ENCODE data around the gene COMMD4.
"Not testable (repeated sequence)": the region's sequence is repeated elsewhere in the genome, so short reads cannot be mapped to it uniquely, and the experiment has no call there.

The COMMD4 gene

DNA sequence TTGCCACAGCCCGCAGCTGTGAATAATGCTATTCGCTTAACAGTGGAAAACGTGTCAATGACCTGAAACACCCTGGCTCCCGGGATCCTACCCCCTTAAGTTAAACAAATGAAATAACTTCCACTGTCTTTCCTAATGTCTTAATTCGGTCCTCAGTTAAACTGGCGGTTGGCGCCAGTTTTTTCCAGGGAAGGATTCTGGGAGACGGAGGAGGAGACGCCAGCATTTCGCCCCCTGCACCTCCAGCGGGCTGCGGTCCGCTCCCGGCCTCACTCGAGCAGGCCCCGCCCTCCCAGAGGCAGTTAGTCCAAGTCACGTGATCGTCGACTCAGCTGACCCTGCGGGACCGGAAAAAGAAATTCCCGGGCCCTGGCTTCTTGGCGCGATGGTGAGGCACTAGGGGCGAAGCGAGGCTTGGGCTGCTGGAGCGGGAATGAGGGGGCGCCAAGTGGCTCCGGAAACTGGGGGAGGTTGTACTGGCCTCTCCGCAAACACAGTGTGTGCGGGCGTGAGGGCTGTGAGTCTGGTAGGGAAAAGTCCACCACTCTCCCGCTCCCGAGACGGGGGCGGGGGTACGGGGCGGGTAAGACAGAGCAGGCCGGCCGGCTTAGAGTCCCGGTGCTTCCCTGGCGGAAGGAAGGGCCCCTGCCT lies at the start of gene COMMD4:
COMMD4 (plus strand) TSS at position 359 of the 651 bp plus-strand sequence; CDS start at position 386, 27 bp downstream.
- DNase-seq (ENCODE audit: low read depth) = peak; percentile 80

DNA sequence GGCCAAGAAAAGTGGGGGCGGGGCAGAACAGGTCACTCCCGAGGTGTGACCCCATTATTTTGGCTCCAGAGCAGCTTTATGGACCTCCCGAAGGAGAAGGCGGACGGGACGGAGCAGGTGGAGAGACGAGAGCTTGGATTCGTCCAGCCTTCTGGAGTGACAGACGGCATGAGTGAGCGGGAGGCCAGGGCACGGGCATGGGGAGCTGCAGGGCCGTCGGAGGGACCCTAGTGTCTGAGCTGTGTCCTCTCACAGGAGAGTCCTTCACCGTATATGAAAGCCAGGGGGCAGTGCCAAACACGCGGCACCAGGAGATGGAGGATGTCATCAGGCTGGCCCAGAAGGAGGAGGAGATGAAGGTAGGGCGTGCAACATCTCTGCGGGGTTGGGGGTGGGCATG lies 42.2 kb upstream of the COMMD4 start:
- DNase-seq (ENCODE audit: low read depth) = not testable (repeated sequence)

DNA sequence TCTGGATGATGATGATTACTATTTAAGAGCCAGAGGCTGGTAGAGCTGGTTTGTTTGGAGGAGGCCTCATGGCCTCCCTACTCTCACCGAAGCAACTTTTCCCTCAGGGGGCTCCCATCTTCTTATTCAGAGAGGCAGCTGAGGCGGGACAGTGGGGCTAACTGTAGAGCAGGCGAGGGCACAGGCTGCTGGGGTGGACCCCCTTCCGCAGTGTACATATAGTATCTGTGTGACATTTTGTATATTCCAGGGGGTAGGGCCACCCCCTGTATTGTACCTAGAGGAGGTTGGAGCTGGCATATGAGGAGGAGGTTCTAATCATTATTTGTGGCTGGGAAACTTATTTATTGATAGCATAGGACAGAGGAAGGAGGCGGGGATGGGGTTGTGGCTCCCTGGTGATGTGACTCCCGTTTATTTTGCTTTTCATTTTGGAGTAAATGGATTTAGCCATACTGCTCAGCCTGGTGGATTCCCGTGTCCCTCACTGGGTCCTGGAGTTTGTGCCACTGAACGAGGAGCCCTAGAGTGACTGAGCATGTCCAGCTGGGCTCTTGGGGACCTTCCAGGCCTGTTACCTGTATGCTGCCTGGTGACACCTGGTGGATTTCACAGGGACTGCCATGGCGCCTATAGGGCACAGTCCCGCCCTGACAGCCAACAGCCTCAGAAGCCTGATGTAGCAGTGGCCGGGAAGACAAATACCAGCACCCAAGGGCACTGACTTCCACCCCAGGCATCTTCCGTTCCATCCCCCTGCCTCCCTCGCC lies 37.1 kb upstream of the COMMD4 start:
- not testable (repeated sequence) for DNase-seq (ENCODE audit: low read depth)

DNA sequence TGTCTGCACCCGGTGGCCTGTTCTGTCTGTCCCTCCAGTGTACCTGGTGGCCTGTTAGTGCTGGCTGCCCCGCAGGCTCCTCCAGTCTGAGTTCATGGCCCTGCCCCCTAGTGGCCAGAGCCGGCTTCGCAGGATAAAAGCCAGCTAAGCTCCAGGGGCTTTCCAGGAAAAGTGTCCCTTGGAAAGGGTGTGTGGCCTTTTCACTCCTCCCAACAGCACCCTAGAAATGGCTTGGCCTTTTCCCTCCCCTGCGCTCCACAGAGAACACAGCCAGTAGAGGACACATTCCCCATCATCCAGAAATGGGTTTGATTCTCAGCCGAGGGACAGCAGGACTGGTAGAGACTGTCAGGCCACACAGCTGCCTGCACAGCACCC lies 36.6 kb upstream of the COMMD4 start:
- DNase-seq (ENCODE audit: low read depth) = peak; percentile 44

DNA sequence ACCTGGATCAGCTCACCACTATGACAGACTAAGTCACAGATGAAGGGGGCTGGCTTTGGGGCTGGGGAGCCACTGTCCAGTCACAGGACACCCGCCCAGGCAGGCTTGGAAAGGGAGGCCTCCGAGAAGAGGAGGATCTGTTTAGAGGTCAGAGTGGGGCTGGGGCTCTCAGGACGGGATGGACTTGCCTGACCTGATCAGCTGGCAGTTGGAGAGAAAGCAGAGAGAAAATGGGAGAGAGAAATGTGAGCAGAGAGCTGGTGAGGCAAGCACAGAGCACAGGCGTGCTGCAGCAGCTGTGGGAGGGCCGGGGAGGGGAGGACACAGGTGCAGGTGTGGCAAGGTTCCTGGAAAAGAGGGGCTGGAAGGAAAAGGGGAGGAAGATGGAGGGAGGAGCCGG lies 35.8 kb upstream of the COMMD4 start:
- DNase-seq (ENCODE audit: low read depth) = not testable (repeated sequence)

DNA sequence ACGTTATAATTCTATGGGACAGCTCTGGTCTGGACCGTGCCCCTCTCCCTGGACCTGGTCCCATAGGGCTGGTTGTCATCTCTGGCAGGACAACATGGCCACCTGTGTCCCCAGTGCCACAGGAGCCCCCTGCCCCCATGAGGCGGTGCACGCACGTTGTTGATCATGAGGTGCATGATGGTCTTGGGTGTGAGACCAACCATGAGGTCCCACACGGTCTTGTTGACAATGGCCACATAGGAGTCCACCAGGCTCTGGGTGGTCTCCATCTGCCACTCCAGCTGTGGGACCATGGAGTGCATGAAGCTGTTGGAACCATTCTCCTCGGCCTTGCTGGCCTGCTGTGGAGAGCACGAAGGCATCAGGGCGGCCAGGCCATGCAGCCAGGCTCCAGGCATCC lies 33.5 kb upstream of the COMMD4 start:
- DNase-seq (ENCODE audit: low read depth) = no peak

DNA sequence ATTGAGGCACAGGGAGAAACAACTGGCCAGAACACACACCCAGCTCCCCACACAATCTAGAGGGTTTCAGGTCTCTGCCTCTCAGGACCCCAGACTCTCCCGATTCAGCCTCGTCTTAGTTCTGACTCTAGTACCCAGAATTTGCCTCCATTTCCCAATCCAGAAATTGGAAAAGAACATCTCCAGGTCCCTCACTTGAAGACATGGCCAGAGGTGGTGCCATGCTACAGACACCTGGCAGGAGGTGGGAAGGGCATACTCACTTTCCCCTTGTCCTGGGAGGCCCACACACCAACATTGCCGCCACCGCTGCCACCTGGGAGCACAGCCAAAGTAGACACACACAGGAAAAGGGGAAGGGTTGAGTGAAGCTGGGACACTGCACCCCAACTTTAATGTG lies 33.1 kb upstream of the COMMD4 start:
- not testable (repeated sequence) for DNase-seq (ENCODE audit: low read depth)

DNA sequence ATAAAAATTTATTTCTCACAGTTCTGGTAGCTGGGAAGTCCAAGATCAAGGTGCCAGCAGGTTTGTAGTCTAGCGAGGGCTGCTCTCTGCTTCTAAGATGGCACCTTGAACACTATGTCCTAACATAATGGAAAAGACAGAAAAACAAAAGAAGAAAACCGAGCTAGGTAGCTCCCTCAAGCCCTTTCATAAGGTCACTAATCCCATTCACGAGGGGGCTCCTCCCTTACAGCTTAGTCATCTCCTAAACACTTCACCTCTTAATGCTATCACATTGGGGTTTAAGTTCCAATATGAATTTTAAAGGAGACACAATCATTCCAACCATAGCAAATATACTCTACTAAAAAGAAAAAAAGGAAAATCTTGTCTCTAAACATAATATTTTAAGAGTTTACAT lies 29.7 kb upstream of the COMMD4 start:
- no peak for DNase-seq (ENCODE audit: low read depth)

DNA sequence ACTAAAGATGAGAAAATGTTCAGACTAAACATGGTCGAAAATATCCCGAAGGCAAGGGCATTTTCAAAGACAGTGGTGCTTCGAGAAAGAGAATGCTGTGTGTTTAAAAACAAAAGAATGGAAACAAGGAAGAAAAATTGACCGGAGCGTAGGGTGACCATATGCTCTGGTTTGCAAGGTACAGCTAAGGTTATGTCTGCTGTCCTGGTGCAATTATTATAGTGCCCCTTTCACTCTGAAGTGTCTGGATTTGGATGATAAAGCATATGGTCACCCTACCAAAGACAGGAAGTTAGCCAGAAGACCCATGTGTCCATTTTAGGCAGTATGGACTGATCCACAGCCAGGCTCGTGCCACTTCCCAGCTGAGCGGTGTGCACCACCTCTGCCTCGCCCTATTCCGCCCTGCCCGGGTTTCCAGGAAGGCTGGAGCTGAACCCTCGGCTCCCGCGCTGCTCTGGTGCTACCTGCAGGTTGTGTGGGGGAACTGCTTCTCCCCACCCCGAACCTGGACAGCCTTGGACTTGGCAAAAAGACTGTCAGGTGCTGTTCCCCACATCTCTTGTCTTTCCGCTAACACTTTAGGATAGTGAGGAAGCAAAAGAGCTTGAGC lies 28.0 kb upstream of the COMMD4 start:
- DNase-seq (ENCODE audit: low read depth) = no peak

DNA sequence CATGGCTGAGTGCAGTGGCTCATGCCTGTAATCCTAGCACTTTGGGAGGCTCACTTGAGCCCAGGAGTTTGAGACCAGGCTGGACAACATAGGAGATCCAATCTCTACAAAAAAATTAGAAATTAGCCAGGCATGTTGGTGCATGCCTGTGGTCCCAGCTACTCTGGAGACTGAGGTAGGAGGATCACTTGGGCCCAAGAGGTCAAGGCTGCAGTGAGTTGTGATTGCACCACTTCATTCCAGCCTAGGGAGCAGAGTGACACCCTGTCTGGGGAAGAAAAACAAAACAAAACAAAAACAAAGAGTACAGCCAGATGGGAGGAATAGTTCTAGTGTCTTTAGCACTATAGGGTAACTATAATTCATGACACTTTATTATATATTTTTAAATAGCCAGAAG lies 26.2 kb upstream of the COMMD4 start:
- DNase-seq (ENCODE audit: low read depth) = no peak

DNA sequence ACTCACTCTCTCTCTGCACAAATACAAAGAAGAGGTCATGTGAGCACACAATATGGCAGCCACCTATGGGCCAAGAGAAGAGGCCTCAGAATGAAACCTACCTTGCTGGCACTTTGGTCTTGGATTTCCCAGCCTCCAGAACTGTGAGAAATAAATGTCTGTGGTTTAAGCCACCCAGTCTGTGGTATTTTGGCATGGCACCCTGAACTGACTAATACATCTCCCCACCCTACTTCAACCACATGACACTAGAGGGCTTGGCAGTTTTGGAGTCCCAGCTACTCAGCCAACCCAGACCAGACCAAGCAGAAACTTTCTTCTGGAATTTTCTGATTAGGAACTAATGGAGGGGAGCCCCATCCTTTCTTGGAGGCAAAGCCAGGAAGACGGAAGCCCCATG lies 23.3 kb upstream of the COMMD4 start:
- not testable (repeated sequence) for DNase-seq (ENCODE audit: low read depth)

DNA sequence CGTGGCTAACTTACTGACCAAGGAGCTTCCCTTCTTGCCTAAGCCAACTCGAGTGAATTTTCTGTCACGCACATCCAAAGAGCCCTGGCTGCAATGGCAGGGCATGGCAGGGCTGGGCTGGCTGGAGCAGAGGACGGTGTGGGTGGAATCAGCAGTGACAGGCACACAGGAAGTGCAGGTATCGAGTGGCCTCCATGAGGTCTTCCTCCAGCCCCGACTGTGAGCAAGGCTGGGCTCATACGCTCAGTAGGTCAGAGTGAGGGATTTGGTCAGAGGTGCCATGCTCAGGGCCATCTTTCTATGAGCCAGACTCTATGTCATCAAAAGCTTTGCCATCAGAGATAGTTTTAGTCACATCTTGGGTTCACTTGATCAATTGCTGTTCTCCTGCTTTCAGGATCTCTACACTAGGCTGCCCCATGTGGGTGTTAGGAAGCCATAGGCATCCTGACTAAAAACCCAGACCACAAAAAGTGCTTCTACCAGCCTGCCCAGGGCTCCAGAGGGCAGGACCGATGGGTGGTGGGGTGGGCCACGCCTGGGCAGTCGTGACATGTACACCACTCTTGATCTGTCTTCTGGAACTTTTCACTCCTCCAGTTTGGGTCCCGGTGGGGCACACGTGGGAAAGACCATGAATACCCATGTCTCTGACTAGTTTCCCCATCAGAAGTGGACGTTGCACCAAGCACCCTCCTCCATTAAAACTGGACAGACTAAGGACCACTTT lies 22.6 kb upstream of the COMMD4 start:
- DNase-seq (ENCODE audit: low read depth) = no peak

DNA sequence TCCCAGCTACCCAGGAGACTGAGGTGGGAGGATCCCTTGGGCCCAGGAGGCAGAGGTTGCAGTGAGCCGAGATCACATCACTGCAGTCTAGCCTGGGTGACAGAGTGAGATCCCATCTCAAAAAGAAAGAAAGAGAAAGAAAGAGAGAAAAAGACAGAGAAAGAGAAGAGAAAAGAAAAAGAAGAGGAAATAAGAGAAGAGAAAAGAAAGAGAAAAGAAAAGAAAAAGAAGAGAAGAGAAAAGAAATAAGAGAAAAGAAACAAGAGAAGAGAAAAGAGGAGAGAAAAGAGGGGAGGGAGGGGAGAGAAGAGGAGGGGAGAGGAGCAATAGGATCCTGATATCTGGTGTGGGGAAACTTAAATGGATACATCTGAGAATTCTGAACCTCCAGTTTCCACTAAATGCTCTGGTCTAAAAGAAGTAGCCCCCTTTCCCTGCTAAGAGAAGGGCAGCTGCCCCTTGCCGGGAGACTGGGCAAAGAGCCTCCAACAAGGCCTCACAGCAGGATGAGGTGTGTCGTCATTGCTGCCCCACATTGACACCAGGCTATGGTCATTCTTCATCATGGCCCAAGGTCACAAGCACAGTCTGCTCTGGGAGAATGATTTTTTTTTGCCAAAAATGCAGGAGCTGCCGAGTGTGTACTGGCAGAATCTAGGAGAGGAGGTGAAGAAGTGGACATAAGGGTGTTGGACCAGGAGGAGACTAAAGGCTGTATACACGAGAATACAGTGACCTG lies 21.1 kb upstream of the COMMD4 start:
- DNase-seq (ENCODE audit: low read depth) = no peak

DNA sequence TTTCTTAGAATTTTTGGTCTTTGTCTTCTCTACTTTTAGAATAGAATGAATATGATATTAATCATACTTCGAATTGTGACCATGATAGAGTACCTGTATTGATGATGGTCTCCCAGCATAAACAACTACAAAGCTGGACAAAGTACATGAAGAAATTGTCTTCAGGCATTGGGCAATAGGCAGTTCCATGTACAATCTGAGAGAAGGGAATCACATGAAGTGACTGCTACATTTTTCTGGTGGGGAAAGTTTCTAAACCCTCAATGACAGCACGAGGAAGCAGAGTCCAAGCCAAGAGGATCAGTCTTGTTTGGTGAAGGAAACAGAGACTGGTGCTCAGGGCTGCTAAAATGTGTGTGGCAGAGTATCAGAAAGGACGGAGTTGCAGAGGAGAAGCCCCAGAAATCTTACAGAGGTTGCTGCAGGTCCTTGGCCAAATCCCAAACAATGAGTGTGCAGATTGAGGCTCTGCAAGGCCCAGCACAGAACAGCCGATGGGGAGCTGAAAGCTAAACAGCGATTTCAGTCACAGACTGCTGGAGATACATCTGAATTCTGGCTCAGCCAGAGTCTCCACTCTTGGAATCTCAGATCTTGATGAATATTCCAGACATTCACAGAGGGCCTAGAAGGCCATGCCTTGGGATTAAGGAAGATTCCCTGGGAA lies 16.5 kb upstream of the COMMD4 start:
- not testable (repeated sequence) for DNase-seq (ENCODE audit: low read depth)

DNA sequence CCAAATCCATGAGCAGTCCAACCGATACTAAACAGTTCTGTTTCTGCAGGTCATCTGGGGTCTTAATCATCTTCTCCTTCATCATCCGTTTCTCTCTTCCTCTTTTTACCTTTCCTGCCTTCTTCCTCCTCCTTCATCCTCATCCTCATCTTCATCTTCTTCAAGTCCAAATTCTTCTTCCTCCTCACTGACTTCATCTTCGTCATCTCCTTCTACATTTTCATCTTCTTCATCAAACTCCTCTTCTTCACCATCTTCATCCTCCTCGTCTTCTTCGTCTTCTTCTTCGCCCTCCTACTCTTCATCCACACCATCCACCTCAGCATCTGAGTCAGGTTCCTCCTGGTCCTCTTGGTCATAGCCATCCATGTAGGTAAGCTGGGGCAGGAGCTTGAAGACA lies 14.2 kb upstream of the COMMD4 start:
- no peak for DNase-seq (ENCODE audit: low read depth)

DNA sequence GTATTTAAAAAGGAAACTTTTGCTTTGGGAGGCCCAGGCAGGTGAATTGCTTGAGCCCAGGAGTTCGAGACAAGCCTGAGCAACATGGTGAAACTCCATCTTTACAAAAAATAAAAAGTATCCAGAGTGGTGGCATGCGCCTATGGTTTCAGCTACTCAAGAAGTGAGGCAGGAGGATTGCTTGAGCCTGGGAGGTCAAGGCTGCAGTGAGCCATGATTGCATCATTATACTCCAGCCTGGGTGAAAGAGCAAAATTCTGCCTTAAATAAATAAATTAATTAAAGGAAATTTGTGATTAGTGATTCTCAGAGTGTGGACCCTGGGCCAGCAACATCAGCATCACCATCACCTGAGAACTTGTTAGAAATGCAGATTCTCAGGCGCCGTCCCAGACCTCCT lies 9.9 kb upstream of the COMMD4 start:
- DNase-seq (ENCODE audit: low read depth) = no peak

DNA sequence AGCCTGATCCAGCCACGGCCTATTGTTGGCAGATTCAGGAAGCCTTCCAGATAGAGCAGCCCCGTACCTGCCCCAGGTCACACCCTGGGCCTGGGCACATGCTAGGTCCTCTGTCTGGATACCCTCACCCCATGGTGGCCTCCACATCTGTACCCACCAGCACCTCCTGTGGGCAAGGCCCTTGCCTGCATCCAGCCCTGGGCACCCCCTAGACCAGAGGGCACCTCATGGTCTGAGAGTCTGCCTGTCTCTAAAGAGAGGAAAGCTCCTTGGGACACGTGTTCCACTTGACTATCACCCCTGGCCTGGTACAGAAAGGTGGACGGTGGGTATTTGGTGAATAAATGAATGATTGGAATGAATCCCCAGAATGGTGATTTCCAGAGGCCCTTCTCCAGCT lies 8.9 kb upstream of the COMMD4 start:
- no peak for DNase-seq (ENCODE audit: low read depth)

DNA sequence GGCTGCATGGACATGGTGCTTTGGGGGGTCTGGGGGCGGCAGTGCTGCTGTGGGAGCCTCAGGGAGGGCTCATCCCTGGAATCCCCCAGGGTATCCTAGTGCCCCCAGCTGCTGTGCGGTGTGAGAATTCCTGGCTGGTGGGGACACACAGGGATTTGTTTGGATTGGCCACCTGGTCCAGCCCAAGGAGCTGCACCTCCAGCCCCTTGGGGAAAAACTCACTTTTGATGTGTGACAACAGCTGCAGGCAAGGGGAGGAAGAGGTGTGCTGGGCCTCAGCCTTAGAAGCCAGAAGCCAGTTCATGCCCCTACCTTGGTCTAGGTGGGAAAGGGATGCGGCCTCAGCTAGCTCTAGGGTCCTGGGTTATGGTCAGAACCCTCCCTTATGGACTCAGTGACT lies 8.4 kb upstream of the COMMD4 start:
- no peak for DNase-seq (ENCODE audit: low read depth)

DNA sequence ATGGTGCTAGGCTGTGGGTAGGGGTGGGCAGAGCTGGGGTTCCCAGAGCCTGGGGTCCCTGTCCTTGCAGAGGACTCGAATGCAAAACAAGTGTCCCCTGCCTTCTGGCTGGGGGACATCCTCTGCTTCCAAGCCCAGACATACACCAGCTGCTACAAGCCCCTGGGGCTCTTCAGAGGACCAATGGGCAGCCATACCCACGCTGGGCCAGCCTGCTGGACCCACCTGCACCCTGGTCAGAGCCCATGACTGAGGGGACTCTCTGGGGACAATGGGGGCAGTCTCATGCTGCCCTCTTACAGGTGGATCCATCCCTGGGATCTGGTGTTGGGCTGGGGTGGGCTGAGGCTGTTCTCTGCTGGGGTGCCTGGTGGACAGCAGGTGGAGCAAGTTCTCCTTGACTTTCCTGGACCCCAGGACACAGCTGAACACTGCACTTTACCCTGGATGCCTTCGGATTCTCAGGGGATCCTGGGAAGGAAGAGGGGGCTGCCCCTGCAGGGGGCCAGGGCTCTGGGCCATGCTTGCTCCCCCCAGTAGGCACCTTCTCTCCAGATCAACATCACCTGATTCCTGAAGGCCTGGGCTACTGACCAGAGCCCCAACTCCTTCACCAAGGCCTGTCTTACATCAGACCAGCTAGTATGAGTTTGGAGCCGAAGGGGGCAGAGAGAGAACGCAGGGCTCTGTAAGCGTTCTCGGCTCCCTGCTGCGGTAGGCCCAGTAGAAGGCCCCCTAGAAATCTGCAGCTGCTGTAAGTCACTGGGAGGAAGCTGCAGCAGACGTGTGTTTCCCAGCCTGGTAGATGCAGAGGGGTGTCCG lies 7.2 kb upstream of the COMMD4 start:
- no peak for DNase-seq (ENCODE audit: low read depth)

DNA sequence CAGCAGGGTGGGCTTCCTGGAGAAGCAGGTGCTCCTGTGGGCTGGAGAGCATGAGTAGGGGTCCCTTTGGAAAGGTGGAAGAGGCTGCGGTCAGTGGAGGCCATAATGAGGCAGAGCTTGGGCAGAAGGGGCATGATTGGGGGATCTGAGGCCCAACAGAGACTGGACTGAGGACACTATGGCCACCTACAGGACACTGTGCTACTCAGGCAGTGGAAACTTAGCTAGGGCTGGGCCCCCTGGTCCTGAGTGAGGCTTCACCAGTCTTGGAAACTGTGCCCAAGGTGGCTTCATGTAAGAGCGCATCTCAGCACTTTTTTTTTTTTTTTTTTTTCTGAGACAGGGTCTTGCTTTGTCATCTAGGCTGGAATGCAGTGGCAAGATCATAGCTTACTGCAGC lies 6.3 kb upstream of the COMMD4 start:
- no peak for DNase-seq (ENCODE audit: low read depth)

DNA sequence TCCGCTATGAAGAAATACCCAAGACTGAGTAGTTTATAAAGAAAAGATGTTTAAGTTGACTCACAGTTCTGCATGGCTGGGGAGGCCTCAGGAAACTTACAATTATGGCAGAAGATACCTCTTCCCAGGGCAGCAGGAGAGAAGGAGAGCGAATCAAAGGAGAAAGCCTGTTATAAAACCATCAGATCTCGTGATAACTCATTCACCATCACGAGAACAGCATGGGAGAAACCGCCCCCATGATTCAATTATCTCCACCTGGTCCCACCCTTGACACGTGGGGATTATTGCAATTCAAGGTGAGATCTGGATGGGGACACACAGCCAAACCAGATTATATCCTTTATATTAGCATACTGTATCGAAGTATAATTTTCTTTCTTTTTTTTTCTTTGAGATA lies 3.8 kb upstream of the COMMD4 start:
- not testable (repeated sequence) for DNase-seq (ENCODE audit: low read depth)
